HT1080 (cell line): ENCODE measurements around the gene SYT9. TPM values are rescaled to one million over a fixed set of nuclear protein-coding genes. Genes with fewer than 3 reads are reported as not detected.
A peak's percentile ranks its signal among the peaks of the same experiment; 100 is the strongest.

ENCODE experiments used
- DNase-seq: peaks from one replicate; pipeline ENCODE4 v3.0.0-alpha.2; 2015; ENCODE audit warnings: low read depth
- polyA plus RNA-seq, 2 experiments: library from polyadenylated mRNA; depleted of rRNA; stranded (reverse); fragments of >200 nt; gene quantifications; 2 replicates each; pipeline ENCODE4 v1.2.3, GENCODE V29; 2015
- total RNA-seq: library from RNA; depleted of rRNA; stranded (reverse); fragments of >200 nt; shearing (Covaris generic); gene quantifications from 2 replicates; pipeline ENCODE4 v1.2.3, GENCODE V29; 2014; rRNA removed

The SYT9 gene, protein sequence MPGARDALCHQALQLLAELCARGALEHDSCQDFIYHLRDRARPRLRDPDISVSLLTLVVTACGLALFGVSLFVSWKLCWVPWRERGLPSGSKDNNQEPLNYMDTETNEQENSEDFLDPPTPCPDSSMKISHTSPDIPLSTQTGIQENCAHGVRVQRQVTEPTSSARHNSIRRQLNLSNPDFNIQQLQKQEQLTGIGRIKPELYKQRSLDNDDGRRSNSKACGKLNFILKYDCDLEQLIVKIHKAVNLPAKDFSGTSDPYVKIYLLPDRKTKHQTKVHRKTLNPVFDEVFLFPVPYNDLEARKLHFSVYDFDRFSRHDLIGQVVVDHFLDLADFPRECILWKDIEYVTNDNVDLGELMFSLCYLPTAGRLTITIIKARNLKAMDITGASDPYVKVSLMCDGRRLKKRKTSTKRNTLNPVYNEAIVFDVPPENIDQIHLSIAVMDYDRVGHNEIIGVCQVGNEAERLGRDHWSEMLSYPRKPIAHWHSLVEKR
- total RNA-seq = 0.11 and 0.33 TPM in 2 replicates
- polyA plus RNA-seq (2015; cell fraction: cytosol; rRNA removed) = 0.42 and 0.59 TPM in 2 replicates
- 0.54 and 0.61 TPM in 2 replicates for polyA plus RNA-seq (2015; cell fraction: nucleus; rRNA removed)

DNA sequence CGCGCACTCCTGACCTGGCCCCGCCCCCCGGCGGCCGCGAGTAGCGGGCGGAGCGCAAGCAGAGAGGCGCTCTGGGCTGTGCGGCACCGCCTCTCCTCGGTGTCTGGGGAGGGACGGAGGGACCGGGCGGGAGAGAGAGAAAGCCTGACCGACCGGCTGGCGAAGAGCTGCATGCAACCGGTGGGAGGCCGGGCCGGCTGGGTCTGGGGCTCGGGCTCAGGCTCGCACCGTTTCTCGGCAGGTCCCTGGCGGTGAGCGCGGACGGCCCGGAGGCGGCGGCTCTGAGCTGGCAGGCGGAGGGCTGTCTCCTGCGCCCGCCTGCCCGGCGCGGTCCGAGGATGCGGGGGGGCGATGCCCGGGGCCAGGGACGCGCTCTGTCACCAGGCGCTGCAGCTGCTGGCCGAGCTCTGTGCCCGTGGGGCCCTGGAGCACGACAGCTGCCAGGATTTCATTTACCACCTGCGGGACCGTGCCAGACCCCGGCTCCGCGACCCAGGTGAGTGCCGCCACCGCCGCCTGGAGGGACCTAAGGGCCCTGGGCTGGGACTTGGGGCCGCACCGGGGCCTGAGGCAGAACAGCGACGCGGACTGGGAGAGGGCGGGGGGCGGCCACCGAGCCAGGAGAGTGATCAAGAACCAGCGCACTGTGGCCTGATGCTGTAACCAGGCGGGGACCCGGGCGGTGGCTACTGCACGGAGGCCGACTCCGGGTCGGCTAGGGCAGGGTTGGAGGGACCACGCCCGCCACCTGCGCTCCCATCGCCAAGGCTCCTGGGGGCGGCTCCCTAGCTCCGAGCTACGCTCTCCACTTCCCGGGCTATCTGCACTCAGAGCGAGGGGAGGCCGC lies at the start of gene SYT9:
Gene SYT9 (plus strand): TSS at position 69 of the 847 bp plus-strand sequence. CDS start 283 bp downstream, at position 352.
- DNase-seq = no peak

DNA sequence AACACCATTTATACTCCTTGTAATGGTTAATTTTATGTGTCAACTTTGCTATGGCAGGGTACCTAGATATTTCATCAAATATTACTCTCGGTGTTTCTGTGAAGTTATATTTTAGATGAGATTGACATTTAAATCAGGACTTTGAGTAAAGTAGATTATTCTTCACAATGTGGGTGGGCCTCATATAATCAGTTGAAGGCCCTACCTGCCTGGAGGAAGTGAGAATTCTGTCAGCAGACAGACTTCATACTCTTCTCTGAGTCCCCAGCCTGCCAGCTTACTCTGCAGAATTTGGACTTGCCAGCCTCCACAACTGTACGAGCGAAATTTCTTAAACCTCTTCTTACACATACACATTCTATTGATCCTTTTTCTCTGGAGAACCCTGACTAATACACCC lies 49.3 kb upstream of the SYT9 start:
- no peak for DNase-seq

DNA sequence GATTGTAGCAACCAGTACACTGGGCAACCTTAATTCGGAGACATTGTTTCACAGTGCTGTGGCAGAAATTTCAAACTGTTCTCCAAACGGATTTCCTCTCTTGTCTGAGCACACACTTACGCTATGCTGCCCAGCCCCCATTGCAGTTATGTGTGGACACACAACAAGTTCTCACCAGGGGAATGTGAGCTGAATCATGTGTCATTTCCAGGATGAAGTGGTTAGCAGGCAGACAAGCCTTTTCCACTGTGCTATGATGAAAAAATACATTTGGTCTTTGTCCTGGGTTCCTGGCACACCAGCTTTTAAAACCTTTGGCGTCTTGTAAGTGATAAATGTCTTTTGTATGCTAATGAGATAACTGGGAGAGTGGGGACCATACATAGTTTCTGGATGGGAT lies 46.9 kb upstream of the SYT9 start:
- DNase-seq = peak; percentile 89

DNA sequence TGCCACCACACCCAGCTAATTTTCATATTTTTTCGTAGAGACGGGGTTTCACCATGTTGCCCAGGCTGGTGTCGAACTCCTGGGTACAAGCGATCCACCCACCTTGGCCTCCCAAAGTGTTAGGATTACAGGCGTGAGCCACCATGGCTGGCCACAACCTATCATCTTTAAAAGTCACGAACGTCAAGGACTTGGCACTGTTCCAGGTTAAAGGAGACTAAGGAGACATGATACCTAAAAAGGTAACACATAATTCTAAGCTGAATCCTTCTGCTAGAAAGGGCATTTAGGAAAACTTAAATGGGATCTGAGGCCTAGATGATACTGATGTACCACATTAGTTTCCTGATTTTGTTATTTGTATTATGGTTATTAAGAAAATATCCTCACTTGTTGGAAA lies 43.3 kb upstream of the SYT9 start:
- DNase-seq = no peak

DNA sequence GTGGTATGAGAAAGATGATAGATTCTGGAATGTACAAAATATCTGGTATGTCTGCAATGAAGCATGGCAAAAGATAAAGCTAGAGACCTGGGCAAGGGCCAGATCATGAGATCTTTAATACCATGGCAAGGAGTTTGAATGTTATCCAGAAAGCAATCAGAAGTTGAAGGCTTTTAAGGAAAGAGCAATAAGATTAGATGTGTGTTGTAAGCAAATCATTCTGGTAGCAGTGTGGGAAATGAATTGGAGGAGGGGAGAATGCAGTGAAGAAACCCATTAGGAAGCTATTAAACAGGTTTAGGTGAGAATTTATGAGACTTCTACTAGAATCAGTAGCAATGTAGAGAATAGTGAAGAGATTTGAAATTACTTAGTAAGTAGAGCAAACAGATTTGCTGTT lies 32.2 kb upstream of the SYT9 start:
- DNase-seq = no peak

DNA sequence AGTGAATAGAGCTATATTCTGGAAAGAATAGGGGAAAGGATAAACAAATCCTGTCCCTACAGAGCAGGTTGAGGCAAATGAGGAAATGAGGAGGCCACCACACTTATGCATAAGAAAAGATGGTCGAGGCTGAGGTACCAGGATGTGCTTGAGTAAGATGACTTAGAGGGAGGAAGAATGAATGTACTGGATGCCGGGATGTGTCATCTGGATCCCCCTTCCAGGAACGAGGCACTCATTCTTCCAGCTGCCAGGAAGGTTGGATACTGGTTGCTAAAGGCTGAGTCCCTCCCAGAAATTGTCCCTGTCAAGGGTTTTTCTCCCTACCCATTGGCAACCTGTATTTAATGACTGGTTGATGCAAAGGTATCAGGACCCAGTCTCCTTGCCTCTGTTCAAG lies 31.1 kb upstream of the SYT9 start:
- DNase-seq = peak; percentile 70

DNA sequence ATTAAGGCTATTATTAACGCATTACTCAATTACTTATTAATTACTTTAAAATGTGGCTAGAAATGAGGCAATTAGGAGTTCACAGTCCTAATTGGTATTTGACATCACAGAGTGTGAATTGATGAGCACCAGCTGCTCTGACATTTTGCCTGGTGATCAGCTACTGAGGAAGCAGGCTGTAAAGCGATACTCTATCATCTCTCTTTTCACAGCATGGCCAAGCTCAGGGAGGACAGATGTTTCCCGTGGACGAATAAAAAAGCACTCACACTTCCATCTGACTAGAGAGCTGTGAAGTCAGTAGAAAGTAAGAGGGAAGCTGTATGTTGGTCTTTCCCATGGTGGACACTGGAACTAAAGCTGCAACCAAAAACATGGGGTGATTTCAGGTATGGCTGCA lies 29.1 kb upstream of the SYT9 start:
- no peak for DNase-seq

DNA sequence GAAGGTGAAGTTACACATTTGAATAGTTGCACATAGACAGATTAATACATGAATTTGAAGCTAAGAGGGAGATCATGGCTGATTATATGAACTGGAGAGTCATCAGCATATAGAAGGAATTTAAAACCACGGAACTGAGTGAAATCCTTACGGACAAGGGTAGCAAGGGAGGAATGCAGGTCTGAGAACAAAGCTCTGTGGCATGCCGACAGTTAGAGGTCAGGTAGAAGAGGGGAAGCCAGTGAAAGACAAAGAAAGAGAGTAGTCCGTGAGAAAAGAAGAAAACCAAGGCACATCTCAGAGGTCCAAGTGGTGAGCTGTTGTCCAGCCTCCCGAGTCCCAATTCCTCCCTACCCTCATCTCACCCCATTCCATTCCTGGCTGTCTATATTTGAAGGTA lies 11.8 kb upstream of the SYT9 start:
- no peak for DNase-seq

DNA sequence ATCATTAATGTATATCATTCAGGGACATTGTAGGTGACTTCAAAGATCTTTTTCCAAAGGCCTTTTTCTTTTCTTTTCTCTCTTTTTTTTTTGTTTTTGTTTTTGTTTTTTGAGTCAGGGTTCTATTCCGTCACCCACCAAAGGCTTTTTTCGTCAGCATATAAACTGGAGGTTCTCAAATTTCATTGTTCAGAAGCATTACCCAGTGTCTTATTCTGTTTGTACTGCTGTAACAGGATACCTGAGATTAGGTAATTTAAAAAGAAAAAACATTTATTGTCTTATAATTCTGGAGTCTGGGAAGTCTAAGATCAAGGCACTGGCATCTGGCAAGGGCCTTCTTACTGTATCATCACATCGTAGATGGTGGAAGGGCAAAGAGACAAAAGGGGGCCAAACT lies 6.4 kb upstream of the SYT9 start:
- no peak for DNase-seq

DNA sequence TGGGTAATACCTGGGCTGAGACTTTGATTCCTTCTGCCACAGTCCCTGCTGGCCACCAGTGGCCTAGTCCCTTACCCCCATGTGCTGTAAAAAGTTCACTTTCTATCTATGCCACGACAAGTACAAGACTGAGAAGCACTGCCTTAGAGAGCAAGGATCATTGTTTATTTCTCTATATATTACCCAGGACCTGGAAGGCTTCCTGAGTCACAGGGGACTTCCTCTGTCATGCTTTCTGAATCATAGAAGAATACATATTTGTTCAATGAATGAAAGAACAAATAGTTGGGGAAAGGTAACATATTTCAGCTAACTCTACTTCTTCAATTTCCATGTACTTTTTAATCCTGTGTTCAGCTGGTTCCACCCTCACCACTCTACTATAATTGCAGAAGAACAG lies 5.5 kb upstream of the SYT9 start:
- peak; percentile 47 for DNase-seq

DNA sequence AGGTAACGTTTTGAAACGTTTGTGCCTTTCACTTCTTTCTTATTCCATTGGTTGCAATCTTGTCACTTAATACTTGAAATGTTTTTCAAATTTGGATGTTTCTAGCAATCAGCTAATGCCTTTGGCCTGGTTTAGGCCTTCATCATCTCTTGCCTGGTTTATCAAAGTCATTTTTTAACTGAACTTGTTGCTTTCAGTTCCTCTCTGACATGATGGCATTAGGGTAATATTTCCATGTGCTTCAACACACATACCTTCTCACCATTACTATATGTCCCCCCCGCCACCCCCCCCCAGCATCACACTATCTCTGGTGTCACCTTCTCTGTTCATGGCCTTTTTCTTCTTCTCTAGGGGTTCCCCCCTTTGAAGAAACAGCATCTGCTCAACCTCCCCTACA lies 1.5 kb upstream of the SYT9 start:
- DNase-seq = no peak

DNA sequence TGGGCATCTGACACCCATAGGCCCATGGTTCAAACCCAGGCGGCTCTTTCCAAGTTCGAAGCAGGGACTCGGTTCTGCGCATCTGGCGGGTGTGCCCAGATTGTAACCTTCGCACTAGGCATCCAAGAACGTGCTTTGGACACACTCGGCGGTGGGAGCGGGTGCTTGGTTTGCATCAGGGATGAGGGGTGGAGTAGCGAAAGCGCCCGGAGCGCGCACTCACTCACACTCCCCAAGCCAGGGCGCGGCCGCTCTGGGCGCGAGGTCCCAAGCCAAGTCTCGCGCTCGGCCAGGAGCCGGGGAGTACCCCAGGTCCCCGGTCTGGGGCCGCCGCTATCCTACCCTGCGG lies 243 bp upstream of the SYT9 start:
- no peak for DNase-seq

DNA sequence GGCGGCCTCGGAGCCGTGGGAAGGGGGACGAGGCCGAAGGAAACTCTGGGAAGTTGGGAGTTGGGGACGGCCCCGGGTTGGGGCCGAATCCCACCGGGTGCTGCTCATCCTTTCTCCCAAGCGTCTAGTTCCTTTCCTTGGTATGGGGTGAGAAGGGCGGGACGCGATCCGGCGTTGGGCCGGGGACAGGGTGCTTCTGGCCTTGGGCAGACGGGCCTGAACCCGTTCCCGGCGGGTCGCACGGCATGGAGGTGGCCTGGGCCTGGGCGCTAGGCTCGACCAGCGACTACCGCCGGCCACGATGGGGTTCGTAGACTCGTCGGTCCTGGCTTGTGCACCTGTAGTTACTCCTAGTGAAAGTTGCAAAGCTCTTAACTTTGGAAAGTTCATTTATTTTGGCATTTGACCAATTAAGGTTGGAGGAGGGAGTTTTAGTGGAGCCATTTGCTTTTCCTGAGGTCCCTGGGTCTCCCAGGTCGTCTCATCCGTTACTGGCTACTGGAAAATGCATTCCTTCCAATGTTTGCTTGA lies 1.0 kb downstream of the SYT9 start:
- DNase-seq = no peak

DNA sequence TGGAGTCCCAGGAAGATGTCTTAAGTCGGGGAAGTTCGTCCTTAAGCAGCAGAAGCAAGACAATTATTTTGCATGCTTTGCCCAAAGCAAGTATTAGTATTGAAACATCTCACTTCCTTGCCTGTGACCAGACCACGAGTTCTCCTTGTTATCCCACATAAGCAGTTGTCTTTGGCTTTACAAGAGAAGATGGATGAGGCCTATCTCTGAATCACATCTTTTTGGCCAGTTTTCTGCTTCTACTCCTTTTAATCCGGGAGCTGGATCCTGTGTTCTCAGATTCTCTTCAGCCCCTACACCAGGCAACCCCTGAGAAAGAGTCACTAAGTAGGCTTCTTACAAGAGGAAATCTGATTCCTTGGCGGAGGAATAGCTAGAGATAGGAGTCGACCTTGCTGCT lies 2.1 kb downstream of the SYT9 start:
- no peak for DNase-seq

DNA sequence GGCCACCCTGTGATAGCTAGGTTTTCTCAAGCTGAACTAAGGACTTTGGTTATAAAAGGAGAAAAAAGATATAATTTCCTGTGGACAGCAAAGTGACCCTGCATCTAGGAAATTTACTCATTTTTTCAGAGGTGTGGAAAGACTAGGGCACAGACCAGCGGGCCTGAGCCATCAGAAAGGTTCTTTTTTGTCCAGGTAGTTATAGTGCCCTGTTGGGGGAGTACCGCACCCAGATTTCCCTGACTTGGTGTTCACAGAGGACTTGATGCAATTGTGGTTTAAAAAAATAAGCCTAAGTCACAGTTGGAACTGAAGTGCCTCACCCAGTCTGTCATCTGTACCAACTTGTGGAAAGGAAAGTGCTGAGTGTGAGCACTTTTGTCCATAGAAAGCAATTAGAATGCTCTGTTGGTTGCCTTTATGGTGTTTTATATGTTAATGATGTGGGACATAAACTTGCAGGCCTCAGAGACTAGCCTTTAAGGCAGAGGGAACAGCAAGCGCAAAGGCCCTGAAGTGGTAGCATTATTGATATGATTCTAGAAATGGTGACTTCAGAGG lies 3.1 kb downstream of the SYT9 start:
- DNase-seq = no peak

DNA sequence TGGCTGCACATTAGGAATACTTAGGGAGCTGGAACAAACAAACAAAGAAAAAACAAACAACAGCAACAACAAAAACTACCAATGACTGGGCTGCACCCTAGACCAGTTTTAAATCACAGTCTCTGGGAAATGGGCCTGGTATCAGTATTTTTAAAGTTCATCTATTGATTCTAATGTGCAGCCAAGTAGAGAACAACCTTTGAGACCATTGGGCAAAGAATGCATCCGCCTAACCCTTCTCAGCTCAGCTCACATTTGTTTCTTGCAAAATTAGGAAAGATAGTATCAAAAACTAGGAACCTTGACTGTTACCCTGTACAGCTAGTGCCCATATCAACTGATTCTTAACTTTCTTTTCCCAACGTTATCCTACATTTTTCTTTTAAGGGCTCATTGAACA lies 5.2 kb downstream of the SYT9 start:
- no peak for DNase-seq

DNA sequence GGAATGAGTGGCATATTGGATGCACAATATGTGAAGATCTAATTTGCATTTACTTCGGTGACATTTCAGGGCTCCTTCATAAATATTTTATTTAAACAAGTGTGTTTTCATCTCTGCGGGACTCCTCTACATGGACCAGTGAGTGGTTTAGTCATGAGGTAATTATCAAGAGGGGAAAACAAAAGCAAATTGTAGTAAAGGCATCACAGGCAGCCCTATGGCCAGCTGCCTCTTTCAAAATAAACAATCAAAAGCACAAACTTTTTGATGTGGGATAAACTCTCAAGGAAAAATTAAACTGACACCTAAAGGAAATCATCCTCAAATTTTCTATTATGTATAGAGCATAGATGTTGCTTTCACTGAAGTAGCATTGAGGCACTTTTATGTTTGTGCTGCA lies 6.0 kb downstream of the SYT9 start:
- DNase-seq = no peak

DNA sequence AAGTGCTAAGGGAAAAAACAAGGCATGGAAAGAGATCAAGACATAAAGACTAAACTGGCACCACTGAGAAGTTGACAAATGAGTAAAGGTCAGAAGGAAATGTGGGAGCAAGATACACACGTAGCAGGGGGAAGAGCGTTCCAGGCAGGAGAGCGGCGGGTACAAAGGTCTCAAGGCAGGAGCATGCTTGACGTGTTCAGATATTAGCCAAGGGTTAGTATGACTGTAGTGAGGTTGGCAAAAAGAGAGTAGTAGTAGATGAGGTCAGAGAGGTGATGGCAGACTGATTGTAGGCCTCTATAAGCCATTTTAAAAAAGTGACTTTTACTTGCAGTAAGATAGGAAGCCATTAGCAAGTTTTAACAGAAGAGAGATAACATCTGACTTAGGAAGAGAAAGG lies 9.9 kb downstream of the SYT9 start:
- DNase-seq = no peak

DNA sequence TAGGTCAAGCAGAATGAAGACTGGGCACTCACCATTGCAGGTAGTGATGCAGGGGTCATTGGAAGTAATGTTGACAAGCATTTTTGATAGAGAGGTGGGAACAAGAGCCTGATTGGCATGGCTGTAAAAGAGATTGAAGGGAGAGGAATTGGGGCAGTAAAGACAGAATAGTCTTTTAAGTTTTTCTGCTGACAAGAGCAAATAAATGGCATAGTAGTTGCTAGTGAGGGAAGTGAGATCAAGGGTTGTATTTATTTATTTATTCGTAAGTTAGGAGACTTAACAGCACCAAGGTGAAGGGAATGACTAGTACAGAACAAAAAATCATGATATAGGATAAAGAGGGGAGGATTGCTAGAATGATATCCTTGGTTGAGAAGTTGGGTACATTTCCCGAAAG lies 11.0 kb downstream of the SYT9 start:
- DNase-seq = no peak

DNA sequence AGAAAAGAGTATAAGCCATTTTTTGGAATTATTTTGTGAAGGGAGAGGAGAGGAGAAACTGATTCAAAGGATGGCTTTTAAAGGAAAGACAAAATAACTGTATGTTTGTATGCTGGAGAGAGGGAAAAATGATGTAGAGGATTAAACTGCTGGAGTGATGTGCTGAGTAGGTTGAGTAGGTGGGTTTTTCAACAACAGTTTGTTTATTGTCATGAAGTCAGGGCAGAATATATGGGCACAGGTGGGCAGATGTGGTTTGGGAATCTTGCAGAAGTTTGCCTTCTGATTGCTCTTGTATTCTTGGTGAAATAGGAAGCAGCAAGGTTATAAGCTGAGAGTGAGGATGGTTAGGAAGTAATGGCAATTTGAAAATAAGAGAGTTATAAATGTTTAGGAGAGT lies 12.1 kb downstream of the SYT9 start:
- DNase-seq = no peak

DNA sequence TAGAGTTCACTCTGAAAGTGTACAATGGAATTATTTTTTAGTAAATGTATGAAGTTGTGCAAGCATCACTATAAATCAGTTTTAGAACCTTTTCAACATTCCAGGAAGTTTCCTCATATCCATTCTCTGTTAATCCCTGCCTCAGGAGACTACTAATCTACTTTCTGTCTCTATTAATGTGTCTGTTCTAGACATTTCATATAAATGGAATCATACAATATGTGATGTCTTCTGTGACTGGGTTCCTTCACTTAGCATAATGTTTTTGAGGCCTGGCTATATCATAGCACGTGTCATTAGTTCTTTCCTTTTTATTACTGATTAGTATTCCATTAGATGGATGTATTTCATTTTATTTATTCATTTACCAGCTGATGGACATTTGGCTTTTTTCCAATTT lies 17.1 kb downstream of the SYT9 start:
- DNase-seq = no peak
